OCI-LY1 (cell line): ENCODE results near the gene PCK2.

ENCODE experiments used
- CTCF ChIP-seq: fragments of 200-600 bp; sonication (generic), shearing (Covaris generic); IDR thresholded peaks from 2 replicates; pipeline ENCODE4 v1.5.1; 2017; ENCODE audit warnings: mild to moderate bottlenecking, antibody characterized with exemption, low read length, moderate library complexity, mixed read lengths
- EZH2 ChIP-seq: fragments of 200-600 bp; sonication (generic), shearing (Covaris generic); IDR thresholded peaks from 2 replicates; pipeline ENCODE4 v1.8.0; 2017; ENCODE audit warnings: borderline replicate concordance, mixed run types, mild to moderate bottlenecking, antibody characterized with exemption, low read length, moderate library complexity, mixed read lengths

- no peak for TF ChIP-seq CTCF
- no peak for TF ChIP-seq EZH2
Measured at GRCh38 chr14:24100982-24101494, 6.9 kb downstream of the PCK2 start.
